Endodermal cell (in vitro differentiated cells): ENCODE data around the gene NUDT16L1. TPM values are rescaled to one million over a fixed set of nuclear protein-coding genes. Genes with fewer than 3 reads are reported as not detected.

Experiments used
- DNase-seq: peaks from one replicate; pipeline ENCODE4 v3.0.0-alpha.2; 2017
- H3K27ac ChIP-seq: 2 replicates; pipeline ENCODE4 v1.5.1; 2013; ENCODE audit warnings: mild to moderate bottlenecking, low read depth, low read length, moderate library complexity
- H3K27me3 ChIP-seq: 2 replicates; pipeline ENCODE4 v1.6.1; 2013; ENCODE audit warnings: mild to moderate bottlenecking, low read length, moderate library complexity; ENCODE audit not compliant: insufficient read depth, control insufficient read depth, poor library complexity, severe bottlenecking
- H3K36me3 ChIP-seq: 2 replicates; pipeline ENCODE4 v1.7.0; 2013; ENCODE audit warnings: mild to moderate bottlenecking, low read length, moderate library complexity; ENCODE audit not compliant: control insufficient read depth, insufficient read depth
- H3K4me1 ChIP-seq: one replicate; pipeline ENCODE4 v1.7.0; 2013; ENCODE audit warnings: low read length; ENCODE audit not compliant: control insufficient read depth, insufficient read depth
- H3K4me3 ChIP-seq: 2 replicates; pipeline ENCODE4 v1.5.1; 2013; ENCODE audit warnings: mild to moderate bottlenecking, low read length, moderate library complexity
- H3K9ac ChIP-seq: 2 replicates; pipeline ENCODE4 v1.6.1; 2013; ENCODE audit warnings: mild to moderate bottlenecking, low read length, moderate library complexity; ENCODE audit not compliant: poor library complexity, severe bottlenecking; ENCODE audit errors: extremely low read depth
- H3K9me3 ChIP-seq: 2 replicates; pipeline ENCODE4 v1.6.1; 2013; ENCODE audit warnings: mild to moderate bottlenecking, low read length, moderate library complexity; ENCODE audit not compliant: control insufficient read depth
- H3K27ac Mint-ChIP-seq: 2 replicates; pipeline ENCODE4 v1.8.0; 2020; ENCODE audit warnings: mixed read lengths
- H3K27me3 Mint-ChIP-seq: 2 replicates; pipeline ENCODE4 v1.8.0; 2021; ENCODE audit warnings: mild to moderate bottlenecking, mixed read lengths; ENCODE audit not compliant: insufficient read depth
- H3K36me3 Mint-ChIP-seq: 2 replicates; pipeline ENCODE4 v1.8.0; 2020; ENCODE audit warnings: low read depth, mixed read lengths
- H3K4me1 Mint-ChIP-seq: 2 replicates; pipeline ENCODE4 v1.8.0; 2020; ENCODE audit warnings: mixed read lengths
- H3K4me3 Mint-ChIP-seq: 2 replicates; pipeline ENCODE4 v1.8.0; 2020; ENCODE audit warnings: mild to moderate bottlenecking, moderate library complexity, mixed read lengths
- H3K9me3 Mint-ChIP-seq: 2 replicates; pipeline ENCODE4 v1.8.0; 2020; ENCODE audit warnings: mild to moderate bottlenecking, mixed read lengths
- CTCF ChIP-seq: fragments of 200-600 bp; sonication (generic); conservative IDR thresholded peaks from 2 replicates; pipeline ENCODE4 v1.5.0; 2021; ENCODE audit warnings: antibody characterized with exemption, mild to moderate bottlenecking
- WGBS, 2 experiments: methylation state at CpG; one replicate each; pipeline versions ENCODE4 v1.1.5 to v1.1.7; 2013; ENCODE audit warnings: missing lambda C conversion rate in 2 of 2, mixed read lengths in 1 of 2; ENCODE audit not compliant: insufficient coverage in 1 of 2, insufficient read length in 1 of 2; 5-methylcytosine and 5-hydroxymethylcytosine counted together
- total RNA-seq, 2 donors: library from RNA; stranded (reverse); fragmentation: NEBNext Ultra II Directional in 1 of 2; extraction: Animal tissue kit (Norgen Biotek cat#: 25700) in 1 of 2; gene quantifications; 2 replicates in 1 of 2; 3 replicates in 1 of 2; pipeline ENCODE4 v1.2.1, GENCODE V29; 2021

The NUDT16L1 gene
- total RNA-seq, 2 donors from 2014 or later: 38.6 to 40.7 TPM

DNA sequence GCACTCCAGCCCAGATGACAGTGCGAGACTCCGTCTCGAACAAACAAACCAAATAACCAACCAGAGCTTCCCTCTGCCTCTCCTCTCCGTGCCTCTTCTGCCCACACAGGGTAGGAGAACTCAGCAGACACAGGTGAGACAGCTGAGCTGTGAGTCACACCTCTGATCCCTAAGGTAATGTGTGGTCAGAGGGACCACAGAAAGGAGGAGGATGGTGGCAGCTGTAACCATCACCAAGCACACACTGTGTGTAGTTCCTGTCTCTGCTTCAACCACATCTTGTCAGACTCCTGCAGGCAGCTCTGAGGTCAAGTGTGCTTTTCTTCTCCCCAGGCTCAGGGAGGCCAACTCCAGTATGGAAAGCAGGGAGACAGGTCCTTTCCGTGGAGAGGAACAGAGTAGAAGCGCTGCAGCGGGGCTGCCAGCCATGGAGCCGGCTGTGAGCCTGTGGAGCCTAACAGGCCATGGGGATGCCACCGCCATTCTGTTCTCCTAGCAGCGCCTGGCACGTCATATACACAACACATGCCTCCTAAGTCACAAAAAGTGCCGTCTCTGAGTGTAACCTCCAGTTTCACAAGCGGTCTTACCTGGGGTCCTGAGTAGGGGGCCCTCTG, 7.1 kb downstream of the NUDT16L1 start:
- Histone ChIP-seq H3K4me1 (no peaks in the 10 kb centered on the region), H3K27ac (no peak overlapping the region), H3K36me3 (peaks cover 63% of the 10 kb centered on the region), H3K4me3 (no peak overlapping the region), H3K9me3 (no peaks in the 10 kb centered on the region), H3K9ac (no peak overlapping the region), H3K27me3 (no peaks in the 10 kb centered on the region)
- Mint-ChIP-seq H3K4me1 (no peaks in the 10 kb centered on the region), H3K36me3 (peaks cover 33% of the 10 kb centered on the region), H3K4me3 (no peak overlapping the region), H3K27me3 (no peaks in the 10 kb centered on the region), H3K9me3 (no peaks in the 10 kb centered on the region), H3K27ac (no peak overlapping the region)
- WGBS, 2 experiments: 97 to 98% methylated on average over 9 to 13 of the region's 13 CpGs
- TF ChIP-seq CTCF: no peak
- DNase-seq: peak; percentile 42

- Mint-ChIP-seq H3K36me3 (peaks cover 32% of the 10 kb centered on the region), H3K27me3 (no peaks in the 10 kb centered on the region), H3K4me1 (no peaks in the 10 kb centered on the region), H3K27ac (no peak overlapping the region), H3K4me3 (no peak overlapping the region), H3K9me3 (no peaks in the 10 kb centered on the region)
- TF ChIP-seq CTCF: no peak
- 92 to 93% methylated on average over 24 to 33 of the region's 33 CpGs for WGBS, 2 experiments
- Histone ChIP-seq H3K9me3 (no peaks in the 10 kb centered on the region), H3K36me3 (peaks cover 58% of the 10 kb centered on the region), H3K4me3 (no peak overlapping the region), H3K27ac (no peak overlapping the region), H3K9ac (no peak overlapping the region), H3K27me3 (no peaks in the 10 kb centered on the region), H3K4me1 (no peaks in the 10 kb centered on the region)
- DNase-seq: no peak
Measured at GRCh38 chr16:4700997-4701743, 7.8 kb downstream of the NUDT16L1 start.

DNA sequence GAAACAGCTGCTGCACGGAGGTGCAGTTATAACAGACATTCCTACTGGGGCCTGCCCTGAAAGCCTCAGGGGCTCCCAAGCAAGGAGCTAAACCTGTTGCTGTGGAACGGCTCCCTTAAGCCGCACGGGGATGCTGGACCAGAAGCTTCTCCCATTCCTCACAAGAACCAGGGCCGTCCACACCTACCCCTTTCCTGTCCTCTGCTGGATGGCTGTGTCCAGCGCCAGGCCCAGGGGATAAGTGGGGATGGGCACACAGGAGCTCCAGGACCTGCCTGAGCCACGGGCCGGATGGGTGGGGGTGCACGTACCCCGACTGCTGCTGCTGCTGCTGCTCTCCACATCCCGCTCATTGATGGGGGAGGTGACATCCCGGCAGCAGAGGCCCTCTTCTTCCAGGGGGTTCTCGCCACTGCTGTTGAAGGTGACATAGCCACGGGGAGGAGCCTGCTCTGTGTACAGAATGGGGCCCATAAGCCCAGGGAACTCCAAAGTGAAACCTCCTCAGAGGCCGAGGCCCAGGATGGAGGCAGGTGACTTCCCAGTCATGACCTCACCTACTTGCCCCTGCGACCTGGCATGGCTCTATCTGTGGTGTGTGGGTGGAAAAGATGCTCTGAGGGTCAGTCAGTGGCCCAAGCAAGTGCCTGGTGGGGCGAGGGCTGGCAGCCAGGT, 8.6 kb downstream of the NUDT16L1 start:
- Mint-ChIP-seq H3K4me3 (no peak overlapping the region), H3K9me3 (no peaks in the 10 kb centered on the region), H3K4me1 (no peaks in the 10 kb centered on the region), H3K36me3 (peaks cover 37% of the 10 kb centered on the region), H3K27me3 (no peaks in the 10 kb centered on the region), H3K27ac (no peak overlapping the region)
- TF ChIP-seq CTCF: no peak
- DNase-seq: no peak
- Histone ChIP-seq H3K9me3 (no peaks in the 10 kb centered on the region), H3K27ac (no peak overlapping the region), H3K4me1 (no peaks in the 10 kb centered on the region), H3K9ac (no peak overlapping the region), H3K27me3 (no peaks in the 10 kb centered on the region), H3K4me3 (no peak overlapping the region), H3K36me3 (peaks cover 57% of the 10 kb centered on the region)
- 90 to 99% methylated on average over 8 to 17 of the region's 17 CpGs for WGBS, 2 experiments
